H9 (cell line): ENCODE results near the gene TRIM42. TPM values are rescaled to one million over a fixed set of nuclear protein-coding genes. Genes with fewer than 3 reads are reported as not detected.

Experiments
- DNase-seq: peaks from one replicate; pipeline ENCODE4 v3.0.0-alpha.2; 2017
- H2AFZ ChIP-seq: one replicate; pipeline ENCODE4 v1.6.1; 2013; ENCODE audit warnings: mild to moderate bottlenecking, low read length, control low read depth, moderate library complexity
- H2AK5ac ChIP-seq: 2 replicates; pipeline ENCODE4 v1.6.1; 2013; ENCODE audit warnings: low read length, control low read depth, mixed read lengths; ENCODE audit not compliant: insufficient read length
- H2BK120ac ChIP-seq: one replicate; pipeline ENCODE4 v1.6.1; 2013; ENCODE audit warnings: low read depth, mild to moderate bottlenecking, low read length, control low read depth, inconsistent platforms; ENCODE audit not compliant: poor library complexity, severe bottlenecking
- H2BK12ac ChIP-seq: 2 replicates; pipeline ENCODE4 v1.6.1; 2013; ENCODE audit warnings: low read length, control low read depth, mixed read lengths, low read depth; ENCODE audit not compliant: insufficient read length
- H2BK15ac ChIP-seq: 2 replicates; pipeline ENCODE4 v1.6.1; 2013; ENCODE audit warnings: low read depth, low read length, control low read depth
- H2BK20ac ChIP-seq: one replicate; pipeline ENCODE4 v1.6.1; 2013; ENCODE audit warnings: low read depth, mild to moderate bottlenecking, low read length, control low read depth, inconsistent platforms; ENCODE audit not compliant: poor library complexity, severe bottlenecking
- H2BK5ac ChIP-seq: 2 replicates; pipeline ENCODE4 v1.6.1; 2013; ENCODE audit warnings: low read length, control low read depth, mixed read lengths; ENCODE audit not compliant: insufficient read length
- H3K14ac ChIP-seq: 2 replicates; pipeline ENCODE4 v1.6.1; 2013; ENCODE audit warnings: low read length, control low read depth; ENCODE audit not compliant: insufficient read depth
- H3K18ac ChIP-seq: 2 replicates; pipeline ENCODE4 v1.6.1; 2013; ENCODE audit warnings: low read depth, mild to moderate bottlenecking, mixed read lengths, low read length, control low read depth; ENCODE audit not compliant: insufficient read length
- H3K23ac ChIP-seq: 2 replicates; pipeline ENCODE4 v1.6.1; 2013; ENCODE audit warnings: low read length, control low read depth, mixed read lengths, low read depth; ENCODE audit not compliant: insufficient read length
- H3K23me2 ChIP-seq: 2 replicates; pipeline ENCODE4 v1.6.1; 2013; ENCODE audit warnings: low read depth, mild to moderate bottlenecking, mixed read lengths, low read length, control low read depth; ENCODE audit not compliant: insufficient read length, poor library complexity, severe bottlenecking
- H3K27ac ChIP-seq: 2 replicates; pipeline ENCODE4 v1.5.1; 2013; ENCODE audit warnings: low read length, control low read depth, mixed read lengths, low read depth; ENCODE audit not compliant: insufficient read length
- H3K27me3 ChIP-seq: 2 replicates; pipeline ENCODE4 v1.6.1; 2013; ENCODE audit warnings: low read length, control low read depth, inconsistent platforms; ENCODE audit not compliant: insufficient read depth
- H3K4ac ChIP-seq: 2 replicates; pipeline ENCODE4 v1.6.1; 2013; ENCODE audit warnings: low read depth, mild to moderate bottlenecking, control low read depth, inconsistent platforms, low read length, moderate library complexity
- H3K4me1 ChIP-seq: 2 replicates; pipeline ENCODE4 v1.6.1; 2013; ENCODE audit warnings: low read length, control low read depth, inconsistent platforms; ENCODE audit not compliant: insufficient read depth
- H3K4me2 ChIP-seq: 2 replicates; pipeline ENCODE4 v1.6.1; 2013; ENCODE audit warnings: low read length, control low read depth, mixed read lengths; ENCODE audit not compliant: insufficient read length, insufficient read depth
- H3K56ac ChIP-seq: 2 replicates; pipeline ENCODE4 v1.6.1; 2013; ENCODE audit warnings: low read depth, mild to moderate bottlenecking, mixed read lengths, low read length, control low read depth; ENCODE audit not compliant: insufficient read length
- H3K79me1 ChIP-seq: 2 replicates; pipeline ENCODE4 v1.6.1; 2013; ENCODE audit warnings: low read depth, mild to moderate bottlenecking, moderate library complexity, low read length, control low read depth, inconsistent platforms; ENCODE audit not compliant: insufficient read depth, poor library complexity, severe bottlenecking
- H3K79me2 ChIP-seq: 2 replicates; pipeline ENCODE4 v1.6.1; 2013; ENCODE audit warnings: low read length, control low read depth, inconsistent platforms; ENCODE audit not compliant: insufficient read depth
- H3K9ac ChIP-seq: 2 replicates; pipeline ENCODE4 v1.6.1; 2013; ENCODE audit warnings: low read length, control low read depth, mixed read lengths; ENCODE audit not compliant: insufficient read length; ENCODE audit errors: extremely low read depth
- H3K9me3 ChIP-seq: one replicate; pipeline ENCODE4 v1.6.1; 2013; ENCODE audit warnings: low read depth, low read length, inconsistent platforms; ENCODE audit not compliant: control insufficient read depth
- H3T11ph ChIP-seq: one replicate; pipeline ENCODE4 v1.6.1; 2013; ENCODE audit warnings: mild to moderate bottlenecking, low read length, control low read depth, inconsistent platforms
- H4K20me1 ChIP-seq: one replicate; pipeline ENCODE4 v1.6.1; 2013; ENCODE audit not compliant: control insufficient read depth, insufficient read length, insufficient read depth
- H4K5ac ChIP-seq: 2 replicates; pipeline ENCODE4 v1.6.1; 2013; ENCODE audit warnings: low read depth, mild to moderate bottlenecking, mixed read lengths, low read length, control low read depth; ENCODE audit not compliant: insufficient read length
- H4K8ac ChIP-seq: replicated peaks from 2 replicates; pipeline ENCODE4 v1.6.1; 2013; ENCODE audit warnings: low read length, control low read depth, mixed read lengths, low read depth; ENCODE audit not compliant: insufficient read length
- H4K91ac ChIP-seq: 2 replicates; pipeline ENCODE4 v1.6.1; 2013; ENCODE audit warnings: low read depth, mild to moderate bottlenecking, moderate library complexity, mixed read lengths, low read length, control low read depth; ENCODE audit not compliant: insufficient read length
- H3K27ac Mint-ChIP-seq, 3 experiments: 2 replicates in 2 of 3; 3 replicates in 1 of 3; pipeline ENCODE4 v1.8.0; 2020 to 2021; ENCODE audit warnings: mixed read lengths in 3 of 3, mild to moderate bottlenecking in 1 of 3, moderate library complexity in 1 of 3
- H3K27me3 Mint-ChIP-seq: 2 replicates; pipeline ENCODE4 v1.8.0; 2021; ENCODE audit warnings: low read depth, mild to moderate bottlenecking, moderate library complexity, mixed read lengths
- H3K36me3 Mint-ChIP-seq, 3 experiments: 2 replicates in 2 of 3; 3 replicates in 1 of 3; pipeline ENCODE4 v1.8.0; 2020 to 2021; ENCODE audit warnings: low read depth in 3 of 3, mixed read lengths in 3 of 3; ENCODE audit not compliant: insufficient read depth in 1 of 3
- H3K4me1 Mint-ChIP-seq, 2 experiments: 2 replicates each; pipeline ENCODE4 v1.8.0; 2020; ENCODE audit warnings: mixed read lengths in 2 of 2
- H3K4me3 Mint-ChIP-seq, 2 experiments: 2 replicates in 1 of 2; 3 replicates in 1 of 2; pipeline ENCODE4 v1.8.0; 2020 to 2021; ENCODE audit warnings: mild to moderate bottlenecking in 2 of 2, mixed read lengths in 2 of 2, moderate library complexity in 1 of 2
- H3K9me3 Mint-ChIP-seq, 2 experiments: 2 replicates in 1 of 2; 3 replicates in 1 of 2; pipeline ENCODE4 v1.8.0; 2020; ENCODE audit warnings: mild to moderate bottlenecking in 2 of 2, mixed read lengths in 2 of 2, moderate library complexity in 1 of 2
- CTCF ChIP-seq: fragments of 200-600 bp; sonication (generic); conservative IDR thresholded peaks from 3 replicates; pipeline ENCODE4 v1.8.0; 2021; ENCODE audit warnings: antibody characterized with exemption, mild to moderate bottlenecking
- total RNA-seq: library from RNA; stranded (reverse); gene quantifications from 2 replicates; pipeline ENCODE4 v1.2.1, GENCODE V29; 2021

The TRIM42 gene
- total RNA-seq, 1 experiment from 2014 or later, result not detected

GRCh38 chr3:140709751-140710150, 31.9 kb downstream of the TRIM42 start:
- Mint-ChIP-seq H3K9me3 (peaks cover 17 to 18% of the 10 kb centered on the region in 2 experiments), H3K27ac (no peak overlapping the region), H3K36me3 (peaks cover 0 to 17% (median 8%) of the 10 kb centered on the region in 3 experiments; a peak in 3 of 7 replicates), H3K27me3 (peaks cover 7% of the 10 kb centered on the region; the same call in 1 of the 2 replicates), H3K4me3 (no peak overlapping the region), H3K4me1 (peaks cover 10 to 13% of the 10 kb centered on the region in 2 experiments)
- Histone ChIP-seq H3K18ac (no peak overlapping the region), H3K56ac (no peak overlapping the region), H2BK20ac (no peak overlapping the region), H2AFZ (no peak overlapping the region), H2BK12ac (no peak overlapping the region), H3K9me3 (peaks cover 6% of the 10 kb centered on the region), H3K79me2 (no peaks in the 10 kb centered on the region), H4K8ac (no peak overlapping the region), H3K23me2 (no peaks in the 10 kb centered on the region), H3K14ac (no peak overlapping the region), H2AK5ac (no peak overlapping the region), H3K79me1 (no peaks in the 10 kb centered on the region), H2BK5ac (no peak overlapping the region), H4K20me1 (no peaks in the 10 kb centered on the region), H3K23ac (no peak overlapping the region), H3K27ac (no peak overlapping the region), H3K4ac (no peak overlapping the region), H3K27me3 (no peaks in the 10 kb centered on the region), H3K9ac (no peak overlapping the region), H3T11ph (no peak overlapping the region), H4K5ac (no peak overlapping the region), H2BK15ac (no peak overlapping the region), H4K91ac (no peak overlapping the region), H3K4me2 (no peak overlapping the region), H3K4me1 (no peaks in the 10 kb centered on the region), H2BK120ac (no peak overlapping the region)
- TF ChIP-seq CTCF, result no peak
- DNase-seq, result no peak
